Peyer's patch (tissue), 4 donors: ENCODE measurements around the gene C17orf67. TPM values are rescaled to one million over a fixed set of nuclear protein-coding genes. Genes with fewer than 3 reads are reported as not detected.
A peak's percentile ranks its signal among the peaks of the same experiment; 100 is the strongest.

Experiments used
- DNase-seq, 3 donors: peaks; one replicate each; pipeline ENCODE4 v3.0.0-alpha.2; 2017 to 2019
- H3K27ac ChIP-seq, 4 donors: fragments of 200-600 bp; sonication (generic); one replicate each; pipeline ENCODE4 v1.5.1; 2016 to 2019
- H3K27me3 ChIP-seq, 2 donors: fragments of 200-600 bp; sonication (generic); one replicate each; pipeline ENCODE4 v1.5.1; 2019
- H3K36me3 ChIP-seq, 3 donors: fragments of 200-600 bp; sonication (generic); one replicate each; pipeline ENCODE4 v1.5.1; 2016 to 2019
- H3K4me1 ChIP-seq, 4 donors: fragments of 200-600 bp; sonication (generic); one replicate each; pipeline ENCODE4 v1.5.1; 2016 to 2019
- H3K4me3 ChIP-seq, 4 donors: fragments of 200-600 bp; sonication (generic); 1 replicate in 3 of 4; 2 replicates in 1 of 4; pipeline ENCODE4 v1.5.1; 2016 to 2019; ENCODE audit warnings: mild to moderate bottlenecking in 1 of 4
- H3K9me3 ChIP-seq, 4 donors: fragments of 200-600 bp; sonication (generic); one replicate each; pipeline ENCODE4 v1.5.1; 2016 to 2019; ENCODE audit warnings: mild to moderate bottlenecking in 1 of 4
- CTCF ChIP-seq, 6 experiments: fragments of 450-650 bp in 4 of 6; fragments of 200-600 bp in 2 of 6; sonication (generic) in 1 of 6; IDR thresholded peaks; one replicate each; pipeline ENCODE4 v1.5.1; 2017 to 2019; ENCODE audit warnings: antibody characterized with exemption in 6 of 6, mild to moderate bottlenecking in 3 of 6, moderate library complexity in 1 of 6
- POLR2A ChIP-seq, 2 donors: fragments of 450-650 bp; IDR thresholded peaks; one replicate each; pipeline ENCODE4 v1.5.1; 2017; ENCODE audit warnings: antibody characterized with exemption in 2 of 2, mild to moderate bottlenecking in 2 of 2, moderate library complexity in 2 of 2
- total RNA-seq, 4 donors: library from RNA; depleted of rRNA; stranded (reverse); fragments of >200 nt; gene quantifications; one replicate each; pipeline ENCODE4 v1.1.0, GENCODE V29; 2016

C17orf67 gene
- total RNA-seq, 4 donors from 2014 or later = 1.7 to 10.7 TPM; not detected in 2

- DNase-seq = no peak
- H3K9me3 ChIP-seq = no peaks in the 10 kb centered on the region
- H3K4me1 ChIP-seq = peaks cover 0 to 11% (median 0%) of the 10 kb centered on the region in 4 donors
- no peaks in the 10 kb centered on the region for H3K27me3 ChIP-seq
- H3K36me3 ChIP-seq = no peaks in the 10 kb centered on the region
- H3K27ac ChIP-seq = no peak overlapping the region
- TF ChIP-seq POLR2A (IDR thresholded peaks at IDR 0.05) (no peak), CTCF (IDR thresholded peaks at IDR 0.05) (no peak)
- H3K4me3 ChIP-seq = no peak overlapping the region
These were observed 40.2 kb downstream of the C17orf67 start for GRCh38 chr17:56793531-56793930.

- Histone ChIP-seq H3K9me3 (no peaks in the 10 kb centered on the region), H3K27ac (no peak overlapping the region), H3K4me1 (peaks cover 0 to 11% (median 0%) of the 10 kb centered on the region in 4 donors), H3K36me3 (no peaks in the 10 kb centered on the region), H3K27me3 (no peaks in the 10 kb centered on the region), H3K4me3 (no peak overlapping the region)
- no peak for DNase-seq
- TF ChIP-seq POLR2A (IDR thresholded peaks at IDR 0.05) (no peak), CTCF (IDR thresholded peaks at IDR 0.05) (no peak)
These were observed 41.5 kb downstream of the C17orf67 start for GRCh38 chr17:56792267-56792666.

- Histone ChIP-seq H3K4me1 (peaks cover 0 to 23% (median 0%) of the 10 kb centered on the region in 4 donors), H3K27ac (peak overlapping the region in 2 of 4 donors; percentile 44 to 57), H3K36me3 (no peaks in the 10 kb centered on the region), H3K4me3 (no peak overlapping the region), H3K9me3 (no peaks in the 10 kb centered on the region), H3K27me3 (no peaks in the 10 kb centered on the region)
- peak in 1 of 3 donors; percentile 79 for DNase-seq
- TF ChIP-seq POLR2A (IDR thresholded peaks at IDR 0.05) (no peak), CTCF (IDR thresholded peaks at IDR 0.05) (no peak)
These were observed 46.7 kb downstream of the C17orf67 start for GRCh38 chr17:56786989-56787482.

GRCh38 chr17:56785997-56786680 is 47.6 kb downstream of the C17orf67 start:
- DNase-seq = peak in 2 of 3 donors; percentile 50 to 61
- no peaks in the 10 kb centered on the region for H3K36me3 ChIP-seq
- peak overlapping the region in 2 of 4 donors; percentile 44 to 57 for H3K27ac ChIP-seq
- H3K4me1 ChIP-seq = peaks cover 0 to 23% (median 0%) of the 10 kb centered on the region in 4 donors
- no peaks in the 10 kb centered on the region for H3K9me3 ChIP-seq
- TF ChIP-seq CTCF (IDR thresholded peaks at IDR 0.05) = no peak
- TF ChIP-seq POLR2A (IDR thresholded peaks at IDR 0.05) = no peak
- H3K4me3 ChIP-seq = peak overlapping the region in 1 of 4 donors; percentile 6
- no peaks in the 10 kb centered on the region for H3K27me3 ChIP-seq

- TF ChIP-seq CTCF (IDR thresholded peaks at IDR 0.05) (no peak), POLR2A (IDR thresholded peaks at IDR 0.05) (no peak)
- no peaks in the 10 kb centered on the region for H3K27me3 ChIP-seq
- H3K4me1 ChIP-seq = peaks cover 0 to 26% (median 0%) of the 10 kb centered on the region in 4 donors
- DNase-seq = no peak
- H3K27ac ChIP-seq = peak overlapping the region in 2 of 4 donors; percentile 44 to 57
- H3K36me3 ChIP-seq = no peaks in the 10 kb centered on the region
- no peaks in the 10 kb centered on the region for H3K9me3 ChIP-seq
- H3K4me3 ChIP-seq = no peak overlapping the region
These were observed 48.3 kb downstream of the C17orf67 start for GRCh38 chr17:56785405-56785804.
